GM19025 (cell line): ENCODE results near the gene TK2.

ENCODE experiments used
- ATAC-seq: cut with Tn5 transposase; IDR thresholded peaks from one replicate; pipeline ENCODE4 v1.9.1; 2021; ENCODE audit warnings: mild to moderate bottlenecking, low read depth, moderate library complexity; ENCODE audit not compliant: unreplicated experiment

TK2 gene

GRCh38 chr16:66548868-66549267 lies 1.1 kb downstream of the TK2 start:
- ATAC-seq = no peak

DNA sequence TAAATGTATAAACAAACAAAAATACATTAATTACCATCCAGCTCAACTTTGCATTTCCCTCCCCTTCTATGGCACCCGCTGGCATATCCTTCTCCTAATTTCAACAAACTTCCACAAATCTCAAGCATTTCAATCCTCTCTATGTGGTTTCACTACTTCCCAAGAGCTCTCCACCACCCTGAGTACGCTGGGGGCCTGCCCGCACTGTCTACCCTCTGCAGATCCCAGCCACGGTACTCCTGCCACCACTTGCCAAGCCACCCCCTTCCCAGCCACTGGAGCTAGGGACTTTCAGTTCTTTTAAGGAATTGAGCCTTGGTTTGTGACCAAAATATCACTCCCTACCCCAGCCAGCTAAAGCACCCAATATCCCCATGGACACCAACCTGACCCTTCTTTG lies 1.9 kb downstream of the TK2 start:
- no peak for ATAC-seq

GRCh38 chr16:66547101-66547989 lies 2.6 kb downstream of the TK2 start:
- no peak for ATAC-seq

GRCh38 chr16:66544016-66544757 lies 5.7 kb downstream of the TK2 start:
- no peak for ATAC-seq

- ATAC-seq = no peak
Measured at GRCh38 chr16:66543541-66543940, 6.4 kb downstream of the TK2 start.

GRCh38 chr16:66542396-66542795 lies 7.5 kb downstream of the TK2 start:
- no peak for ATAC-seq

DNA sequence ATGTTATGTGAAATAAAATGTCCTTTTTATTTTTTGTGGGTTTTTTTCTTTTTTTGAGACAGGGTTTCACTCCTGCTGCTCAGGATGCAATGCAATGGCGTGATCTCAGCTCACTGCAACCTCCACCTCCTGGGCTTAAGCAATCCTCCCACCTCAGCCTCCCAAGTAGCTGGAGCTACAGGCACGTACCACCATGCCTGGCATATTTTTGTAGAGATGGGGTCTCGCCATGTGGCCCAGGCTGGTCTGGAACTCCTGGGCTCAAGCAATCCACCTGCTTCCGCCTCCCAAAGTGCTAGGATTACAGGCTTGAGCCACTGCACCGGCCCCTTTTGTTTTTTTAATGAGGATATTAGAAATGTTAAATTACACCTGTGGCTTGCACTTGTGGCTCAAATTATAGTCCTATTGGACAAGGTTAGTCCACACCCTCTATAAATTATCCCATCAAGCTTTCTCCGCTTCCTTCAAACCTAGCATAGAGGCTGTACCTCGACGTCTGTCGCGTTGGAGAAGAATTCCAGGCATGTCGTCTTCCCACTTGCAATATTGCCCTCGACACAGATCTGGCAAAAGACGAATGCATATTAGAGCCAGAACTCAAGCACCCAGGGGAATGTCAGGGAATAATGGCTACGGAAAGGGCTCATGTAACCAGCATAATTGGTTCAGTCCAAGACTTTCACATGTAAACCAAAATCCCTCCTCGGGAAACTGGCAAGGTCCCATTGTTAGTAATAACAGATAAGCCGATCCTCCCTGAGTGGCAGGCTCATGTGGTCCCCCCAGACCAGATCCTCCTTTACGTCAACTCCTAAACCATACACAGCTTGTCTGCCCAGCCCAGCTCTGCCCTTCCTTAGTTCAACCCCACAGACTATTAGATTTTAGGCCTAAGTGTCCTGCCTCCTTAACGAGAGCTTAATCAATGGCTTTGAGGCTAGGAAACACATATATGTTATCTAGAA lies 8.2 kb downstream of the TK2 start:
- no peak for ATAC-seq

- no peak for ATAC-seq
Measured at GRCh38 chr16:66539623-66540469, 10.1 kb downstream of the TK2 start.

GRCh38 chr16:66538910-66539309 lies 11.0 kb downstream of the TK2 start:
- ATAC-seq = no peak

GRCh38 chr16:66537236-66537635 lies 12.7 kb downstream of the TK2 start:
- no peak for ATAC-seq

DNA sequence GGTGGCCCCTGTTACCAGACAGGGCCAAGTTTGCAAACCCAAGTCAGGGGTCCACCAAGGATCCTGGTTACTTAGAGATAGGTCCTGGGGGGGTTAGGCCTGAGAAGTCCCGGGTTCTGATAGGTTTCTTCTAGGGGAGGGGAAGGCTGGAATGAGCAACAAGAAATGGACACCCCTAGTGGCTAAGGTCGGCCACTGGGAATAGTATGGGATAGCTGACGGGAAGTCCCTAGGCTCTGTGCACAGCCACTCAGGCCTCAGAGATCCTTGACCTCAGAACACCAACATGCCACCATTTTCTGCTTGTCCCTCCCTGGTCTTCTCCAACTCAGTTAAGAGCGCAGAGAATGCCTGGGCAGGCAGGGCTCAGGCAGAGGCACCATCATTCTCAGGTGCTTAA lies 13.4 kb downstream of the TK2 start:
- ATAC-seq = no peak

DNA sequence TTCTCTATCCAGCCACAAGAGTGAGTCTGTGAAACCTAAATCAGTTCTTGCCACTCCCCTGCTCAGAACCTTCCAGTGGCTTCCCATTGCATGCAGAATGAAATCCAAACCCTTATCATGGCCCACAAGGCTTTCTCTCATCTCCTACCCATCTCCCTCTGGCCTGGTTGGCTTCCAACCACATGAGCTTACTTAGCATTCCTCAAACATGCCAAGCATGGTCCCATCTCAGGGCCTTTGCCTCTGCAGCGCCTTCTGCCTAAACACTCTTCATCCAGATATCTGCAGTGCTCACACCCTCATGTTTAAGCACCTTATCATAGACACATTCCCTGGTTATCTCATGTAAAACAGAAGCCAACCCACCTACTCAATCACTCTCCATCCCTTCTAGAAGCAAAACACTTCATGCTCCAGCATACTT lies 15.5 kb downstream of the TK2 start:
- no peak for ATAC-seq

DNA sequence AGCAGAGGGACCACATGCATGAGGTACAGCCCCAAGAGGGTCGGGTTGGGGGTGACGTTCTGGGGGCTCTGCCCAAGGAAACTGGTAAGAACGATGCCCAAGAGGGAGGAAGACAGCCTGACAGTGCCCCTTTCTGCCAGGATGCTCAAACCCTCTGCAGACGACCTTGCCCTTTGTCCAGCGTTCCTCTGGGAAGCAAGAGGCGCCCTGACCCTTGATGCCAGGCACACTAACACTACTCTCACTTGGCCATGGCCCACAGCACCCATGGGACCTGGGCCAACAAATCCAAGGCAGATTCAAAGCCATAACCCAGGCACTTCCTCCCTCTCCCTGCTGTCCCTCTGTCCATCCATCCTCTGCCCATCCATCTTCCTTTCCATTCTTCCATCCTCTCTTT lies 20.4 kb downstream of the TK2 start:
- no peak for ATAC-seq

DNA sequence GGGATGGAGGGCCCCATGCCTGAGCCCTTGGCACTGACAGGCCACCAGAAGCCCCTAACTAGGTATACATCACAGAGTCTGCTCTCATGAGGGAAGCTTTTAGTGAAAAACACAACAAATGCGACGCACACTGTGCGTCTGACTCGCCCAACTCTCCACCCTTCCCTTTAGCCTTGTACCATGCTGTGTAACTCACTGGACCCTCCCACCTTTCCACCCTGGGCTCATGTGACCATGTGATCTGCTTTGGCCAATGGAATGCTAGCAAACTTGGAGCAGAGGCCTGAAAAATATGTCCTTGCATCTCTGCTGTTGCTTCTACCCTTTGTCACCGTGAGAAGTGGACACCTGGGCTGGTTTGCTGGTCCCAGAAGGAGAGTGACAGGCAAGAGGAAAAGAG lies 21.6 kb downstream of the TK2 start:
- no peak for ATAC-seq

DNA sequence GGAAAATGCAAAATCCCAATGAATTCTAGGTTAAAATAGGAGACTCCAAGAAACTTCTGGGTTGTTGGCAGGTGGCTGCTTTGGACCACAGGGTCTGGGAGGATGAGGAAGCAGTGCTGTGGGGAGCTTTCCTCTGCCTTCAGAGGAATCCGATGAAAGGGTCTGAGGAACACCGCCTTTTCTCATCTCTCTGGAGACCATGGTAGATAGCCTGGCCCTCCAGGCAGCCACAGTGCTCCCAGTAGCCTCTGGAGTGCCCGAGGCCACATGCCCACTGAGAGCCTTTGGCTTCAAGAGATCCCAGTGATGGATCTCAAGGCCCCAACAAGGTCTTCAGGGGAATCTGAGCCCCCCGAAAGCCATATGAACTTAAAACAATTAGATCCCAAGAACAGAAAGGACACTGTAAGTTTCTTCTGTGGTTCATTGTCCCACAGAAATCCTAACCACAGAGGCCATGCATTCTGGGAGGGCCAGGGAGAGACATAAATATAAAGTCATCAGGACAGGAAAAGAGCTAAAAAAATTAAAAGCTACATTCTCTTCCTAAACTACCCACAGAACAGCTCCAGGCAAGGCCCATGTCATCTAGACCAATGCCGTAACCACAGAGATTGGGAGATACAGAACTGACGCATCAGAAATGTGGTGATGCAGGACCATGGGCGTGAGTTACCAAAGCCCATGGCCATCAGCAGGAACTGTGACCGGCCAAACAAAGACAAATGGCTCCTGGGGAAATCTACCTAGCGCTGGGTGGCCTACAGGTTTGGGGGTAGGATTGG lies 24.3 kb downstream of the TK2 start:
- ATAC-seq = no peak

DNA sequence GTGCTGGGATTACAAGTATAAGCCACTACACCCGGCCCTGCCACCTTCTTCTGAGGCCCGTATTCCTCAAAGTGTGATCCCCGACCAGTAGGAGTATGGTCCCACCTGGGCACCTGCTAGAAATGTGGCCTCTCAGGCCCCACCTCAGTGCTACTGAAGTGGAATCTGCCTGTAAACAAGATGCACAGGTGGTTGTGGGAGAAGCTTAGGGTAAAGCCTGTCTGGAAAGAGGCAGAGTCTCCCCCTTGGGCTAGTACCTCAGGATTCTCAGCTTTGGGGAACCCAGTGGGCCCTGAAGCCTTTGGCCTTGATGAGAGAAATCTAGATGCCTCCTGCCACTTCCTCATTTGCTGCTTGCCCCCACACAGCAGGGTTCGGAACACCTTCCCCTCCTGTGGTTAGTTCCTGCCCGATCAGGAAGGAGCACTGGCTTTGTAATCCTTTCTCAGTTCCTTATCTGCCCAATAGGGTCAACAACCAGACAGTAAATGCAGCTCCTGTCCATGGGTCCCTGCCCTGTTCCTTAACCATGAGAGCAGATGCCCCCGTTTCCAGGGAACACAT lies 25.2 kb downstream of the TK2 start:
- peak; percentile 62 for ATAC-seq

DNA sequence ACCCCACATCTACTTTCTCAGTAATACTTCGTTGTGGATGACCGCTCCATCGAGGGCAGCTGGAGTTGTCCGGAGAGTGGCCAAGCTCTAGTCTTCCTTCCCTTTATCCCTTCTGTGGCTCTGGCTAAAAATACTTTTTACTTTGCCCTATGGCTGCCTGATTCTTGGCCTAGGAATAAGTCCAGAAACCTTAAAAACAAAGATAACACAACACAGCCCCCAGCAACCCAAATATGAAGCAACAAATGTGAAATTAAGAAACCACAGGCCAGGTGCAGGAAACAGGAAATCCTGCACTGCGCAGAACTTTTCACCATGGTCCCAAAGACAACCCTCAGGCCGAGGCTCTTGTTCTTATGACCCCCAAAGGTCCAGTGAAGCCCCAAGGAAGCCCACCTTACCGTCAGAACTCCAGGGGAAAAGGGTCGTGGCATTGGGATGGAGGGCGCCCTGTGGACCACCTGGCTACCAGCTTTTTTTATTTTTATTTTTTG lies 26.0 kb downstream of the TK2 start:
- no peak for ATAC-seq

DNA sequence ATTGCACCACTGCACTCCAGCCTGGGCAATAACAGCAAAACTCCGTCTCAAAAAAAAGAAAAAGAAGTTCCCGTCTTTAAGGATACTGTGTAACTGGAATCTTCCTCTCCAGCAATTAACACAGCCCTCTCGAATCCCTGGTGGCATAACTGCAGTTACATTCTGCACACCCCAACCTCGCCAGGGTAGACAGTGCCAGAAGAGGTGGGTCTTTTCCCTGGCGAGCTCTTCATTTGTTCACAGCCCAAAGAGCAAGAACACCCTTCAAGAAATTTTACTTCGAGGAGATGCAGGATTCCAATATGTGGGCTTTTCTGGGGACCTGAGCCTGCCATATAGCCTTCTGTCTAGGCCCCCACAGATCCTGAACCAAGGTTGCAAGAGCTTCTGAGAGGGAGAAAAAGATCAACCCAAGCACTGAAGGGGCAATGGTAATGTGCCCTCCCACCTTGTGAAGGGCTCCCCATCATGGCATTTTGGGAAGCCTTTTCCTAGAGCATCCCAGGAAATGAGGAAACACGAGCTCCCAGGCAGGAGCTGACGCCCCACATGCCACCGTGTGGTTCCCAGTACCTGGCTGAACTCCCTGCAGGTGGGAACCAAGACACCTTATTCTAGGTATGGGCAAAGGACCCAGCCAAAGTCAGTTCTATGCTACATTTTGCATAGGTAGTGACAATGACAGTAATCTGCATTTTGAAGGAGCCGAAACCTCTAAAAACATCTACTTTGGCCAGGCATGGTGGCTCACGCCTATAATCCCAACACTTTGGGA lies 26.9 kb downstream of the TK2 start:
- no peak for ATAC-seq
